Mucosa of descending colon (tissue), 3 donors: Measurements from ENCODE around the gene SRSF4. TPM values are rescaled to one million over a fixed set of nuclear protein-coding genes. Genes with fewer than 3 reads are reported as not detected.

Experiments
- ATAC-seq: fragments of 200-7000 bp; cut with Tn5 transposase; one replicate; pipeline ENCODE4 v1.9.1; 2020; ENCODE audit warnings: mild to moderate bottlenecking, moderate library complexity
- DNase-seq, 3 donors: peaks; one replicate each; pipeline ENCODE4 v3.0.0-alpha.2; 2020
- H3K36me3 ChIP-seq: fragments of 200-600 bp; one replicate; pipeline ENCODE4 v1.8.0; 2021; ENCODE audit warnings: low read depth, mild to moderate bottlenecking
- H3K4me1 ChIP-seq: fragments of 200-600 bp; one replicate; pipeline ENCODE4 v1.8.0; 2021; ENCODE audit warnings: low read depth, mild to moderate bottlenecking
- H3K4me3 ChIP-seq: fragments of 200-600 bp; one replicate; pipeline ENCODE4 v1.8.0; 2021; ENCODE audit warnings: mild to moderate bottlenecking
- H3K9me3 ChIP-seq: fragments of 200-600 bp; one replicate; pipeline ENCODE4 v1.8.0; 2021; ENCODE audit warnings: mild to moderate bottlenecking
- CTCF ChIP-seq: fragments of 200-600 bp; IDR thresholded peaks from one replicate; pipeline ENCODE4 v1.8.0; 2022; ENCODE audit warnings: antibody characterized with exemption, mild to moderate bottlenecking
- intact Hi-C, 2 donors: fragments of 100-400 bp; cut with DNase I in 1 of 2; cut with micrococcal nuclease in 1 of 2; formaldehyde crosslinking; loops; one replicate each; pipeline versions ENCODE4 v1.11.0 to v1.11.1; 2022; cut with DNase I, micrococcal nuclease
- total RNA-seq, 3 donors: library from RNA; stranded (reverse); fragmentation: NEBNext Ultra II Directional in 2 of 3; extraction: Animal tissue kit (Norgen Biotek cat#: 25700) in 2 of 3; gene quantifications; one replicate each; pipeline versions ENCODE4 v1.2.1 to v1.2.4, GENCODE V29; 2021 to 2023
- donor health status: DM: no; HTN: no; CAD: no; lungs with moderate emphysema.
- donor health status: DM: no; HTN: no; CAD: no.
- donor health status: DM: no; HTN: yes; CAD: no.

SRSF4 gene
- total RNA-seq, 3 donors from 2014 or later, result 63.7 to 140 (median 75.2) TPM

GRCh38 chr1:29179641-29180184, 2.0 kb downstream of the SRSF4 start:
- peaks cover 47% of the 10 kb centered on the region for H3K4me1 ChIP-seq
- no peak for DNase-seq

GRCh38 chr1:29177022-29177705, 4.5 kb downstream of the SRSF4 start:
- no peak for ATAC-seq
- Histone ChIP-seq H3K4me3 (no peak overlapping the region), H3K36me3 (peaks cover 5% of the 10 kb centered on the region), H3K9me3 (no peaks in the 10 kb centered on the region), H3K4me1 (peaks cover 42% of the 10 kb centered on the region)
- intact Hi-C loops, result loop anchor here in 1 of 2 donors (10.0 kb wide), 1 partner anchor 52 kb away; the partner anchor contains the start of gene TMEM200B
- no peak for DNase-seq
- no peak for TF ChIP-seq CTCF

More at GRCh38 chr1:29179641-29180184, 2.0 kb downstream of the SRSF4 start:
- intact Hi-C loops, result loop anchor here in 1 of 2 donors (10.0 kb wide), 1 partner anchor 55 kb away; the partner anchor contains the start of gene TMEM200B
- no peak for ATAC-seq
- TF ChIP-seq CTCF, result no peak
- Histone ChIP-seq H3K4me3 (no peak overlapping the region), H3K36me3 (peaks cover 5% of the 10 kb centered on the region), H3K9me3 (no peaks in the 10 kb centered on the region)

DNA sequence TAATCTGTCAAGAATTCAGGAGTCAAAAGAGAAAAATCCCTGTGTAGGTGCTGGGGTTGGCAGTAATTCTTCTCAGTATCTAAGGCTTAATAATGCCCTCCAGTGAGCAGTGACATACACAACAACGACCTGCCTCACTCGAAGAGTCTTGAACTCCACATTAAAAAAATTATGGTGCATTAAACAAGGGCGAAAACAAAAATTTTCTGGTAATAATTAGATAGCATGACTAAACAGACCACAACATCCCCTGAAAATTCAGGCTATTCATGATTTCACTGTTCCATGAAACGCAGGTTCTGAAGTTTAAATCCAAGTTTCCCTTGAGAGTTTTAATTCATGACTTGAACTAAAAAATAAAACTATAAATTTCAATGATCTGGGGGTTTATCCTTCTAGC, 5.1 kb downstream of the SRSF4 start:
- ATAC-seq (no peak), DNase-seq (no peak)
- Histone ChIP-seq H3K9me3 (no peaks in the 10 kb centered on the region), H3K36me3 (no peaks in the 10 kb centered on the region), H3K4me1 (peaks cover 44% of the 10 kb centered on the region), H3K4me3 (no peak overlapping the region)
- no peak for TF ChIP-seq CTCF
- intact Hi-C loops, result loop anchor here in 1 of 2 donors (10.0 kb wide), 1 partner anchor 52 kb away; the partner anchor contains the start of gene TMEM200B

DNA sequence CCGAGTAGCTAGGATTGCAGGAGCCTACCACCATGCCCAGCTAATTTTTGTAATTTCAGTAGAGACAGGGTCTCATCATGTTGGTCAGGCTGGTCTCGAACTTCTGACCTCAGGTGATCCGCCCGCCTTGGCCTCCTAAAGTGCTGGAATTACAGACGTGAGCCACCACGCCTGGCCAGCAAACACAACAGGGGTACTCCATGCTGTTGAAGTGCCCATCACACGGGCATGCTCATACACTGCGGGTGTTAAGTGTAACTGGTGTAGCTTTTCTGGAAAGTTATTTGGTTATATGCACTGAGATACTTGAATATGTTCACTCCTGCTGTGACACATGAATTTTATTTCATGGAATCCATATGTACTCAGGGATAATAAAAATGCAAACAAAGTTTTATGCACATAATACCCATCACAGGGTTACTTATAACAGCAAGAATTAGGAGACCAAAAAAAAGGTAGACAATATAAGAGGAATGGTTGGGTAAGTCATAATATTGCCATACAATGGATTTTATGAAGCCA, 9.2 kb downstream of the SRSF4 start:
- Histone ChIP-seq H3K4me3 (no peak overlapping the region), H3K4me1 (peaks cover 28% of the 10 kb centered on the region), H3K9me3 (no peaks in the 10 kb centered on the region), H3K36me3 (no peaks in the 10 kb centered on the region)
- no peak for TF ChIP-seq CTCF
- DNase-seq (no peak), ATAC-seq (no peak)
- intact Hi-C loops, result loop anchor here in 1 of 2 donors (10.0 kb wide), 1 partner anchor 48 kb away; the partner anchor contains the start of gene TMEM200B

DNA sequence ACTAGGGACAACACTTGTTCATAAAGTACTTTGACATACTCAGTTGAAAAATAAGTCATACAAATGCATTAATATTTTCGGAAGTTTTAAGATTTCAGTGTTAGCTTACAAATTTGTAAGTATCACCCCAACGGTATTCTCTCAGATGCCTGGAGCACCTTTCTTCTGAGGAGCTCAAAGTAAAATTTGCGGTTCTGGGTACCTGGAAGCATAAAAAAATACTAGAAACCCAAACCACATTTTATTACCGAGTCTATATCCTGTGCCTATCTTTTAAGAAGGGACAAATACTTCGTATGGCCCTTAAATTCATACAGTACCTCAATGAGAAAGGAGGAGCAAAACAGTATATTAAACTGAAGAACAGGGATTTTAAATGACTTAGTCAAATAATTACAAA, 10.2 kb downstream of the SRSF4 start:
- peaks cover 29% of the 10 kb centered on the region for H3K4me1 ChIP-seq

More for the DNA sequence above, 10.2 kb downstream of the SRSF4 start:
- intact Hi-C loops, result loop anchor here in 1 of 2 donors (10.0 kb wide), 1 partner anchor 47 kb away; the partner anchor contains the start of gene TMEM200B
- TF ChIP-seq CTCF, result no peak
- Histone ChIP-seq H3K9me3 (no peaks in the 10 kb centered on the region), H3K4me3 (no peak overlapping the region), H3K36me3 (no peaks in the 10 kb centered on the region)
- DNase-seq (no peak), ATAC-seq (no peak)
